HL-60/S4 (cell line): ENCODE measurements around the gene NUP107.
"Not testable (repeated sequence)": the region's sequence is repeated elsewhere in the genome, so short reads cannot be mapped to it uniquely, and the experiment has no call there.

Experiments
- in situ Hi-C: fragments of 300-500 bp; cut with MboI; formaldehyde crosslinking; loops from 2 replicates; pipeline ENCODE4 v1.14.3; 2022; ENCODE audit warnings: low sequenced_read_pairs

NUP107 gene

GRCh38 chr12:68686595-68687521 is at the start of gene NUP107:
NUP107 (plus strand) TSS chr12:68686978; CDS start chr12:68687066, 88 bp downstream.
- in situ Hi-C loops, result no loop called here

DNA sequence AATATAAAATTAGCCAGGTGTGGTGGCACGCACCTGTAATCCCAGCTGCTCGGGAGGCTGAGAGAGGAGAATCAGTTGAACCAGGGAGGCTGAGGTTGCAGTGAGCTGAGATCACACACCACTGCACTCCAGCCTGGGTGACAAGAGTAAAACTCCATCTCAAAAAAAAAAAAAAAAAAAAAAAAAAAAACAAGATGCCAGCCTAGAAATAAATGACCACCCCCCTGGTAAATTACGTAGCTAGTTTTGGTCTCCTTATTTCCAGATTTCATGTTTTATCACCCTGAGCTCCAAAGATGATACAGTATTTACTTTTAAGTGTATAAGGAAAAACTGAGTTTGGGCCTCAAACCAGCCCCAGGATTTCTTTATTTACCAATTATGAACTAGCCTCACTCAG is 49.3 kb upstream of the NUP107 start:
- in situ Hi-C loops, result not testable (repeated sequence)

- in situ Hi-C loops, result no loop called here
Measured at GRCh38 chr12:68638171-68638570, 48.6 kb upstream of the NUP107 start.

DNA sequence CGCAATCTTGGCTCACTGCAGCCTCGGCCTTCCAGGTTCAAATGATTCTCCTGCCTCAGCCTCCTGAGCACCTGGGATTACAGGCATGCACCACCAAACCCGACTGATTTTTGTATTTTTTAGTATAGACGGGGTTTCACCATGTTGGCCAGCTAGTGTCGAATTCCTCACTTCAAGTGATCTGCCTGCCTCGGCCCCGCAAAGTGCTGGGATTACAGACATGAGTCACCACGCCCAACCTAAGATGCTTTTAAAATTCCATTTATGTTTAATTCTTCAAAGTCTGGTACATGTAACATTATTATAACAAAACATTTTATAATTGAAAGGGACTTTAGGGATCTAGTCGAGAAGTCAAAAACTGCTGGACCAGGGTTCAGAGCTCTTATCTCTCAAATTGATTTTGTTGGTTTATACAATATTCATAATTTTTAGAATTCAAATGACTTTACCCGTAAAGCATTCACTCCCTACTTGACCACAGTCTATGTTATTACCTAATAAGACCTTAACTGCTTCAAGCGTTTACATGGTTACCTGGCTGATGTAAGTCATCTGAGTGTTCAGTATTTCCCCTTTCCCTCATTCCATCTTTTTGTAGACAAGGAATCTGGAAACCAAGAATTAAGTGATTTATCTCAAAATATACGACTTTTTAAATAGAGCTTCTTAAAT is 47.9 kb upstream of the NUP107 start:
- in situ Hi-C loops, result no loop called here

GRCh38 chr12:68639396-68639767 is 47.4 kb upstream of the NUP107 start:
- in situ Hi-C loops, result no loop called here

- in situ Hi-C loops, result no loop called here
Measured at GRCh38 chr12:68641138-68641537, 45.6 kb upstream of the NUP107 start.

DNA sequence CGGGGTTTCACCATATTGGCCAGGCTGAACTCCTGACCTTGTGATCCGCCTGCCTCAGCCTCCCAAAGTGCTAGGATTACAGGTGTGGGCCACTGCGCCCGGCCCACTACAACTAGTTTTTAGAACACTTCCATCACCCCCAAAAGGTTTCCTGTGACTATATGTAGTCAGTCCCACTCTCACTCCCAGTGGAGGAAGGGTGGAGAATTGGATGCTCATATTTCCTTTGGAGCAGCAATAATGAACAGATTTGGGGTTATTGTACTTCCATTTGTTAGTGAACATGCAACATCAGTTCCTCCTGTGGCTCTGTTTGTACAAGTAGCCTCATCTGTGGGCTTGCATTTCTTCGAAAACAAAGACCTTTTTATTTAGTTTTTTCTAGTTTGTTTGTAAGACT is 40.3 kb upstream of the NUP107 start:
- in situ Hi-C loops, result no loop called here

DNA sequence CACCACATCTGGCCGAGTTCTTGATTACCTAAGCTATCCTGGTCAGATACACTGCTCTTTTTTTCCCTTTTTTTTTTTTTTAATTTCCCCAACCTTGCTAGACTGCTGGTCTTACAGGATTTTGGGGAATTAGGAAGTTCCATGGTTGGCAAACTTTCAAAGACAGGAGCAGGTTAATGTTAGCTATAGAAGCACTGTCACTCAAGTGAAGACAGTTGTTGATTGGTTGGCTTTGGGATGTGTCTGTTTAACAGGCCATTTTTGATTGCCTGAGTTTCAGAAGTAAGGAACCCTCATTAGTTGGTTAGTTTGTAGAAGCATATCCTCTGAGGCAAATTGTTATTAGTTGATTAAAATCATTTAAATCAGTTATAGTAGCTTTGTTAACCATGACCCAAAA is 39.3 kb upstream of the NUP107 start:
- in situ Hi-C loops, result no loop called here

DNA sequence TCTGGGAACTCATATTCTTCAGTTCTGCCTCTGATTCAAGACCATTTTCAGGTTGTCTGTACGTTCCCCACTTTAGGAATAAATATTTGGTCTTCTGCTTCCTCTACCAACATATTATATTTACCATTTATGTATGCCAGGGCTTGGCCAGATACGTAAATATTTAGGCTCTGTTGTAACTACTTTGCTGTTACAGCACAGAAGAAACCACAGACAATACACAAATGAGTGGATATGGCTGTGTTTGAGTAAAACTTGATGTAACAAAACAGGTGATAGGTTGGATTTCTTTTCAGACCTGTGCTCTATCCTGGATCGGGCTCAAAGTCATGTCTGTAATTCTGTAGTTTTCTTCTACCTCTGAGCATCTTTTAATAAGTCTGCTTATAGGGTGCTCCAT is 38.6 kb upstream of the NUP107 start:
- in situ Hi-C loops, result no loop called here

GRCh38 chr12:68665016-68665569 is 21.7 kb upstream of the NUP107 start:
- in situ Hi-C loops, result no loop called here

- in situ Hi-C loops, result no loop called here
Measured at GRCh38 chr12:68667291-68667690, 19.5 kb upstream of the NUP107 start.

DNA sequence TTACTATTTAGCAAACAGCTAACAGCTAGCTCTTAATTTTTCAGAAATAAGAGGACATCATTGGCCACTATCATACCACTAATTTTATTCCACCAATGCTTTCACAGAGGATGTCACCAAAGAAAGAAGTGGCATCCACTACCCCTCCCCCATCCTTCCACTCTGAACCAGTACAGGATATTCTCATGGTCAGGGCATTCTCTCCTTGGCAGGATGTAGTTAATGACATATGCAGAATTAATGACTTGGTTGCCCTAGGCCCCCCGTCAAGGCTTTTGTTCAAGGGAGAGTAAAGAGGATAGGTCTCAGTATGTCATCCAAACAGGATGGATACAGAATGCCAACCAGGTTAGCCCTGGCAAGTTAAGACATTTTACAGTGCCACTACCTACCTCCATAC is 18.9 kb upstream of the NUP107 start:
- in situ Hi-C loops, result no loop called here

DNA sequence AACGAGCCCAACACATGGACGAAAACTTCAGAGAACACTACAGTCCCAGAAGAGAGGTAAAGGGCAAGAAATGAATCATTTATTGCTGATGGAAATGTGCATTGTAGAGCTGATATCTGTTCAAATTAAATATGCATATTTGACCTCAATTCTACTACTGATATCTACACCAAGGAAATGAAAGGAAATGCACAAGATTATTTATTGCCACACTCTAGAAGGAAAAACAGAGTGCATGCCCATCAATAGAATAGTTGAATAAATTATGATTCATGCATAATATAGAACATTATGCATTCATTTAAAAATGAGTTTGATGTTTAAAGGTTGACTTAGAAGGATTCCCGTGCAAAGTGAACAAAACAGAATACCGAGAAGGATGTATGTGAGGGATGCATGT is 15.6 kb upstream of the NUP107 start:
- in situ Hi-C loops, result no loop called here

DNA sequence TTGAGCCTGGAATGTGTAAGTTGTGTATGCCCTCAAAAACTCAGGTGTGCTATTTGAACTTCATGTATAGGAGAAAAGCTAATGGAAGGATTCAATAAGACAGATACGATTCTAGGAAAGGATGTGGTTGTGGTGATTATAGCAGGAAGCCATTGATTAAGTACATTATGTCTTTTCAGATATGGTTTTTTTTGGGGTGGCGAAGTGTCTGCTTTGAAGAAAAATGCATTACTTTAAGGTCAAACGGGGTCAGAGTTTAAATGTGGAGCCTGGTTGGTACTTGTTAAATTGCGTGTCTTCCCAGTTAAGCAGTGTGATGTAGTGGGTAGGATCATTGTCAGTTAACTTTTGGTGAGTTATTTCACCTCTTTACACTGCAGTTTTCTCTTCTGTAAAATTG is 13.0 kb upstream of the NUP107 start:
- in situ Hi-C loops, result no loop called here

DNA sequence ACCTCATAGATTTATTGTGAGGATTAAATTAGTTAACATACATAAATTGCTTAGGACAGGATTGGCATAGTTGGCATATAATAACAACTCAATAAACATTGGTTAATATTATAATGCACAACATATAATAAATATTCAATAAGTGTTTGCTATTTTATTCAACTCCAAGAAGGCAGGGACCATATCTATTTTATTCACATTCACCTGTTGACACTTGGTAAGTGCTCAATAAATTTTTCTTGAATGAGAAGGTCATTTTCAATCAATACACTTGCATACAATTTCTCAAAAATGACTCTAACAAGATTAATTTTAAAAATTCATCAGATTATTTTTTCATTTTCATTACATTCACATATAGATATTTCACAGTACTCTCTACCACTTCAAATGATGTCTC is 12.4 kb upstream of the NUP107 start:
- in situ Hi-C loops, result no loop called here

GRCh38 chr12:68675101-68675842 is 11.5 kb upstream of the NUP107 start:
- in situ Hi-C loops, result no loop called here

GRCh38 chr12:68676854-68677253 is 9.9 kb upstream of the NUP107 start:
- in situ Hi-C loops, result not testable (repeated sequence)

DNA sequence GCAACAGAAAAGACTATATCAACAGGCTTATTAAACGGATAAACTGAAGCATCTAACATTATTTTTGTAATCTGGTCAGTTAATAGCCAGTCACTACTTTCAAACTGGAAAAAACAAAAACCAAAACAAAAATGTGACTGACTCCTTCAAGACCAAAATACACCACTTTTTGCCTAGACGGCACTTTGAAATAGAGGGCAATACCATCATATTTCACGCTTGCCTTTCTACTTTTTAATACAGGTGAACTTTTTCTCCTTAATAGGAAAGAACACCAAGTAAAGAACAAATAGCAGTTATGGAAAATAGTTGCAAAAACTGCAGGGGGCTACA is 550 bp upstream of the NUP107 start:
- in situ Hi-C loops, result no loop called here

- in situ Hi-C loops, result no loop called here
Measured at GRCh38 chr12:68695454-68695853, 8.7 kb downstream of the NUP107 start.

GRCh38 chr12:68699486-68699885 is 12.7 kb downstream of the NUP107 start:
- in situ Hi-C loops, result no loop called here

GRCh38 chr12:68727776-68728175 is 41.0 kb downstream of the NUP107 start:
- in situ Hi-C loops, result no loop called here
